Subcutaneous abdominal adipose tissue (tissue), 5 donors: ENCODE results near the gene ARMC6.
"Not testable (repeated sequence)": the region's sequence is repeated elsewhere in the genome, so short reads cannot be mapped to it uniquely, and the experiment has no call there.

ENCODE experiments used
- H3K27ac ChIP-seq: one replicate; pipeline ENCODE4 v1.7.0; 2013; ENCODE audit warnings: low read depth, mild to moderate bottlenecking, inconsistent platforms, low read length, moderate library complexity
- H3K27me3 ChIP-seq, 5 donors: one replicate each; pipeline ENCODE4 v1.7.0; 2013; ENCODE audit warnings: low read length in 5 of 5, inconsistent platforms in 1 of 5; ENCODE audit not compliant: control insufficient read depth in 5 of 5, insufficient read depth in 4 of 5
- H3K36me3 ChIP-seq, 5 donors: one replicate each; pipeline ENCODE4 v1.7.0; 2013; ENCODE audit warnings: low read length in 5 of 5; ENCODE audit not compliant: control insufficient read depth in 5 of 5, insufficient read depth in 5 of 5
- H3K4me1 ChIP-seq, 5 donors: one replicate each; pipeline ENCODE4 v1.7.0; 2013; ENCODE audit warnings: low read length in 5 of 5, mild to moderate bottlenecking in 3 of 5, moderate library complexity in 1 of 5; ENCODE audit not compliant: control insufficient read depth in 5 of 5, insufficient read depth in 5 of 5
- H3K4me3 ChIP-seq, 5 donors: one replicate each; pipeline ENCODE4 v1.7.0; 2013; ENCODE audit warnings: low read length in 5 of 5, low read depth in 1 of 5
- H3K9ac ChIP-seq, 5 donors: one replicate each; pipeline ENCODE4 v1.7.0; 2013; ENCODE audit warnings: low read length in 5 of 5, mild to moderate bottlenecking in 4 of 5, moderate library complexity in 3 of 5
- H3K9me3 ChIP-seq, 5 donors: one replicate each; pipeline ENCODE4 v1.7.0; 2013; ENCODE audit warnings: low read length in 5 of 5; ENCODE audit not compliant: control insufficient read depth in 5 of 5
- donor health status: healthy.
- donor health status: healthy.
- donor health status: healthy.
- donor health status: healthy.
- donor health status: healthy.

ARMC6 gene

GRCh38 chr19:19021115-19021514 lies 12.3 kb upstream of the ARMC6 start:
- H3K27ac ChIP-seq = no peak overlapping the region
- H3K4me3 ChIP-seq = no peak overlapping the region
- H3K9ac ChIP-seq = no peak overlapping the region
- peaks cover 0 to 3% (median 0%) of the 10 kb centered on the region in 5 donors for H3K4me1 ChIP-seq
- no peaks in the 10 kb centered on the region for H3K9me3 ChIP-seq
- peaks cover 5 to 74% (median 59%) of the 10 kb centered on the region in 5 donors for H3K36me3 ChIP-seq
- H3K27me3 ChIP-seq = no peaks in the 10 kb centered on the region

- Histone ChIP-seq H3K27ac (no peak overlapping the region), H3K4me3 (no peak overlapping the region), H3K4me1 (peaks cover 0 to 3% (median 0%) of the 10 kb centered on the region in 5 donors), H3K27me3 (no peaks in the 10 kb centered on the region), H3K9ac (no peak overlapping the region), H3K36me3 (peaks cover 4 to 74% (median 57%) of the 10 kb centered on the region in 5 donors), H3K9me3 (no peaks in the 10 kb centered on the region)
These were observed 10.9 kb upstream of the ARMC6 start for GRCh38 chr19:19022380-19022961.

- H3K9ac ChIP-seq, H3K9me3 ChIP-seq, H3K27me3 ChIP-seq, H3K4me3 ChIP-seq, H3K27ac ChIP-seq, H3K4me1 ChIP-seq: not testable (repeated sequence)
- H3K36me3 ChIP-seq = peaks cover 8 to 75% (median 58%) of the 10 kb centered on the region in 5 donors
These were observed 10.0 kb upstream of the ARMC6 start for GRCh38 chr19:19023376-19023775.

- Histone ChIP-seq H3K4me3 (no peak overlapping the region), H3K36me3 (peaks cover 9 to 85% (median 63%) of the 10 kb centered on the region in 5 donors), H3K4me1 (peaks cover 0 to 3% (median 0%) of the 10 kb centered on the region in 5 donors), H3K9me3 (no peaks in the 10 kb centered on the region), H3K27me3 (no peaks in the 10 kb centered on the region), H3K9ac (peak overlapping the region in 1 of 5 donors; percentile 48), H3K27ac (no peak overlapping the region)
These were observed 7.5 kb upstream of the ARMC6 start for GRCh38 chr19:19025861-19026260.

- H3K27ac ChIP-seq = no peak overlapping the region
These were observed 7.0 kb upstream of the ARMC6 start for GRCh38 chr19:19026299-19026971.

GRCh38 chr19:19027228-19027627 lies 6.2 kb upstream of the ARMC6 start:
- Histone ChIP-seq H3K9ac (no peak overlapping the region), H3K9me3 (no peaks in the 10 kb centered on the region), H3K36me3 (peaks cover 9 to 78% (median 62%) of the 10 kb centered on the region in 5 donors), H3K27me3 (no peaks in the 10 kb centered on the region), H3K4me3 (no peak overlapping the region), H3K27ac (no peak overlapping the region), H3K4me1 (peaks cover 2 to 8% (median 6%) of the 10 kb centered on the region in 5 donors)

More at GRCh38 chr19:19026299-19026971, 7.0 kb upstream of the ARMC6 start:
- Histone ChIP-seq H3K4me1 (peaks cover 0 to 2% (median 0%) of the 10 kb centered on the region in 5 donors), H3K9ac (peak overlapping the region in 3 of 5 donors; percentile 12 to 53 (median 17)), H3K4me3 (no peak overlapping the region), H3K9me3 (no peaks in the 10 kb centered on the region), H3K27me3 (no peaks in the 10 kb centered on the region), H3K36me3 (peaks cover 9 to 85% (median 63%) of the 10 kb centered on the region in 5 donors)

GRCh38 chr19:19028526-19028925 lies 4.9 kb upstream of the ARMC6 start:
- H3K9ac ChIP-seq = no peak overlapping the region
- H3K27ac ChIP-seq = no peak overlapping the region
- peaks cover 9 to 65% (median 49%) of the 10 kb centered on the region in 5 donors for H3K36me3 ChIP-seq
- no peaks in the 10 kb centered on the region for H3K27me3 ChIP-seq
- no peak overlapping the region for H3K4me3 ChIP-seq
- peaks cover 2 to 15% (median 14%) of the 10 kb centered on the region in 5 donors for H3K4me1 ChIP-seq
- no peaks in the 10 kb centered on the region for H3K9me3 ChIP-seq

- peak overlapping the region in 1 of 5 donors; percentile 93 for H3K4me3 ChIP-seq
These were observed 1.5 kb upstream of the ARMC6 start for GRCh38 chr19:19031891-19032290.

GRCh38 chr19:19032420-19033175 lies 805 bp upstream of the ARMC6 start:
- H3K27me3 ChIP-seq = no peaks in the 10 kb centered on the region
- peak overlapping the region; percentile 68 to 97 (median 92) for H3K9ac ChIP-seq
- H3K4me3 ChIP-seq = peak overlapping the region; percentile 76 to 93 (median 81)
- peaks cover 2 to 25% (median 23%) of the 10 kb centered on the region in 5 donors for H3K4me1 ChIP-seq
- H3K36me3 ChIP-seq = peaks cover 5 to 26% (median 18%) of the 10 kb centered on the region in 5 donors
- no peaks in the 10 kb centered on the region for H3K9me3 ChIP-seq
- H3K27ac ChIP-seq = peak overlapping the region; percentile 90

More at GRCh38 chr19:19031891-19032290, 1.5 kb upstream of the ARMC6 start:
- Histone ChIP-seq H3K9me3 (no peaks in the 10 kb centered on the region), H3K36me3 (peaks cover 9 to 32% (median 21%) of the 10 kb centered on the region in 5 donors), H3K9ac (peak overlapping the region in 3 of 5 donors; percentile 51 to 95 (median 61)), H3K27ac (peak overlapping the region; percentile 90), H3K4me1 (peaks cover 2 to 25% (median 23%) of the 10 kb centered on the region in 5 donors), H3K27me3 (no peaks in the 10 kb centered on the region)

- H3K4me1 ChIP-seq = peaks cover 2 to 25% (median 23%) of the 10 kb centered on the region in 5 donors
- peak overlapping the region; percentile 90 for H3K27ac ChIP-seq
- H3K36me3 ChIP-seq = peaks cover 4 to 24% (median 17%) of the 10 kb centered on the region in 5 donors
- no peaks in the 10 kb centered on the region for H3K9me3 ChIP-seq
- peak overlapping the region; percentile 68 to 97 (median 92) for H3K9ac ChIP-seq
- peak overlapping the region; percentile 76 to 93 (median 81) for H3K4me3 ChIP-seq
- no peaks in the 10 kb centered on the region for H3K27me3 ChIP-seq
These were observed 302 bp upstream of the ARMC6 start for GRCh38 chr19:19033176-19033425.
